Measurements from ENCODE around the gene FANK1.

GRCh38 chr10:125850766-125851731, 45.3 kb upstream of the FANK1 start:
- TF ChIP-seq CTCF (conservative IDR thresholded peaks at IDR 0.05; ENCODE audit: low read length): no peak
- TF ChIP-seq EZH2phosphoT487 (IDR thresholded peaks at IDR 0.05; ENCODE audit: borderline replicate concordance, low read depth, low read length): no peak
